Loucy (cell line): Measurements from ENCODE around the gene SENP2.

Experiments used
- CTCF ChIP-seq: fragments of 200-600 bp; sonication (generic); conservative IDR thresholded peaks from 2 replicates; pipeline ENCODE4 v1.5.1; 2014; ENCODE audit warnings: mild to moderate bottlenecking, antibody characterized with exemption, low read length
- EZH2phosphoT487 ChIP-seq: fragments of 200-600 bp; IDR thresholded peaks from 2 replicates; pipeline ENCODE4 v1.6.1; 2018; ENCODE audit warnings: antibody characterized with exemption, mild to moderate bottlenecking, moderate library complexity, borderline replicate concordance

GRCh38 chr3:185655426-185656320 is 69.6 kb downstream of the SENP2 start:
- TF ChIP-seq CTCF, result no peak
- TF ChIP-seq EZH2phosphoT487, result no peak
